22Rv1 (cell line): Measurements from ENCODE around the gene SFI1.
"Not testable (repeated sequence)": the region's sequence is repeated elsewhere in the genome, so short reads cannot be mapped to it uniquely, and the experiment has no call there.

Experiments
- CTCF ChIP-seq: fragments of 450-650 bp; IDR thresholded peaks from 2 replicates; pipeline ENCODE4 v1.5.1; 2017; ENCODE audit warnings: mild to moderate bottlenecking
- ZFX ChIP-seq: fragments of 450-650 bp; IDR thresholded peaks from 2 replicates; pipeline ENCODE4 v1.6.1; 2017; ENCODE audit warnings: antibody characterized with exemption, borderline replicate concordance

DNA sequence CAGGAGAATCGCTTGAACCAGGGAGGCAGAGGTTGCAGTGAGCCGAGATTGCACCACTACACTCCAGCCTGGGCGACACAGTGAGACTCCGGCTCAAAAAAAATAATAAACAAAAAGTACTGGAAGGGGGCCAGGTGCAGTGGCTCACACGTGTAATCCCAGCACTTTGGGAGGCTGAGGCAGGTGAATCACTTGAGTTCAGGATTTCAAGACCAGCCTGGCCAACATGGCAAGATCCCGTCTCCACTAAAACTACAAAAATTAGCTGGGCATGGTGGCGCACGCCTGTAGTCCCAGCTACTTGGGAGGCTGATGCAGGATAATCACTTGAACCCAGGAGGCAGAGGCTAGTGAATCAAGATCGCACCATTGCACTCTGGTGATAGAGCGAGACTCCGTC, 10.0 kb upstream of the SFI1 start:
- TF ChIP-seq CTCF, ZFX: not testable (repeated sequence)
